GM15510 (cell line): ENCODE data around the gene SDK1.

Source experiments
- POLR2A ChIP-seq: IDR thresholded peaks from 3 replicates; pipeline ENCODE4 v1.6.1; 2011; ENCODE audit warnings: borderline replicate concordance; ENCODE audit not compliant: insufficient read length; ENCODE audit errors: extremely low read depth

The SDK1 gene

GRCh38 chr7:4084271-4084670 is 783.2 kb downstream of the SDK1 start:
- TF ChIP-seq POLR2A = no peak

- no peak for TF ChIP-seq POLR2A
Observed at GRCh38 chr7:4085937-4086691, 785.1 kb downstream of the SDK1 start.

GRCh38 chr7:4086723-4087122 is 785.7 kb downstream of the SDK1 start:
- no peak for TF ChIP-seq POLR2A

GRCh38 chr7:4091767-4092166 is 790.7 kb downstream of the SDK1 start:
- TF ChIP-seq POLR2A = no peak

GRCh38 chr7:4093035-4093434 is 792.0 kb downstream of the SDK1 start:
- TF ChIP-seq POLR2A = no peak

- no peak for TF ChIP-seq POLR2A
Observed at GRCh38 chr7:4093483-4093882, 792.4 kb downstream of the SDK1 start.

- TF ChIP-seq POLR2A = no peak
Observed at GRCh38 chr7:4097001-4097609, 796.1 kb downstream of the SDK1 start.

GRCh38 chr7:4098169-4098568 is 797.1 kb downstream of the SDK1 start:
- TF ChIP-seq POLR2A = no peak

- TF ChIP-seq POLR2A = no peak
Observed at GRCh38 chr7:4099651-4100050, 798.6 kb downstream of the SDK1 start.

- TF ChIP-seq POLR2A = no peak
Observed at GRCh38 chr7:4100148-4100547, 799.1 kb downstream of the SDK1 start.

GRCh38 chr7:4100691-4101090 is 799.6 kb downstream of the SDK1 start:
- no peak for TF ChIP-seq POLR2A

- no peak for TF ChIP-seq POLR2A
Observed at GRCh38 chr7:4102231-4102841, 801.3 kb downstream of the SDK1 start.

GRCh38 chr7:4103352-4104091 is 802.5 kb downstream of the SDK1 start:
- TF ChIP-seq POLR2A = no peak

GRCh38 chr7:4107839-4108238 is 806.8 kb downstream of the SDK1 start:
- no peak for TF ChIP-seq POLR2A

GRCh38 chr7:4108951-4109350 is 807.9 kb downstream of the SDK1 start:
- no peak for TF ChIP-seq POLR2A
